NCI-H345 (cell line): ENCODE data around the gene PAPOLA.

Experiments used
- DNase-seq: peaks from one replicate; lab custom pipeline; 2025; lab: John Stamatoyannopoulos, UW

The PAPOLA gene

GRCh38 chr14:96565811-96566210 lies 63.6 kb downstream of the PAPOLA start:
- DNase-seq = no peak

- DNase-seq = peak; percentile 39
Observed at GRCh38 chr14:96567289-96567899, 65.2 kb downstream of the PAPOLA start.

- DNase-seq = no peak
Observed at GRCh38 chr14:96568621-96569020, 66.4 kb downstream of the PAPOLA start.

GRCh38 chr14:96571311-96571710 lies 69.1 kb downstream of the PAPOLA start:
- DNase-seq = no peak

- DNase-seq = no peak
Observed at GRCh38 chr14:96573473-96574100, 71.4 kb downstream of the PAPOLA start.

GRCh38 chr14:96574171-96574632 lies 72.0 kb downstream of the PAPOLA start:
- no peak for DNase-seq

GRCh38 chr14:96574633-96575632 lies 72.8 kb downstream of the PAPOLA start:
- peak; percentile 48 for DNase-seq

GRCh38 chr14:96576359-96576758 lies 74.2 kb downstream of the PAPOLA start:
- no peak for DNase-seq

GRCh38 chr14:96576937-96577336 lies 74.8 kb downstream of the PAPOLA start:
- DNase-seq = no peak

- no peak for DNase-seq
Observed at GRCh38 chr14:96578619-96579018, 76.4 kb downstream of the PAPOLA start.

GRCh38 chr14:96579358-96579757 lies 77.2 kb downstream of the PAPOLA start:
- DNase-seq = no peak

GRCh38 chr14:96579855-96580254 lies 77.7 kb downstream of the PAPOLA start:
- no peak for DNase-seq

- DNase-seq = no peak
Observed at GRCh38 chr14:96580566-96580965, 78.4 kb downstream of the PAPOLA start.

- no peak for DNase-seq
Observed at GRCh38 chr14:96581026-96581425, 78.8 kb downstream of the PAPOLA start.

- DNase-seq = no peak
Observed at GRCh38 chr14:96581902-96582301, 79.7 kb downstream of the PAPOLA start.

- no peak for DNase-seq
Observed at GRCh38 chr14:96582411-96582961, 80.3 kb downstream of the PAPOLA start.

- no peak for DNase-seq
Observed at GRCh38 chr14:96582995-96583394, 80.8 kb downstream of the PAPOLA start.

- DNase-seq = no peak
Observed at GRCh38 chr14:96583569-96584041, 81.4 kb downstream of the PAPOLA start.

- DNase-seq = peak; percentile 59
Observed at GRCh38 chr14:96584199-96584906, 82.2 kb downstream of the PAPOLA start.

- DNase-seq = no peak
Observed at GRCh38 chr14:96584907-96585671, 82.9 kb downstream of the PAPOLA start.

- DNase-seq = no peak
Observed at GRCh38 chr14:96585672-96586013, 83.5 kb downstream of the PAPOLA start.
